Measurements from ENCODE around the gene RNF44. TPM values are rescaled to one million over a fixed set of nuclear protein-coding genes. Genes with fewer than 3 reads are reported as not detected.

RNF44 gene
- total and polyA plus RNA-seq, 2 of the 13 experiments (the other 11 are each of a cell fraction or from before 2014, with no cell fraction given), result 9.2 to 16.8 TPM

- TF ChIP-seq NFAT5 (CRISPR knock-in tag; IDR thresholded peaks at IDR 0.05), result no peak
- TF ChIP-seq TAF1 (CRISPR knock-in tag; IDR thresholded peaks at IDR 0.05), result peak; percentile 57; the same call in 1 of the 2 replicates
- TF ChIP-seq CENPX (CRISPR knock-in tag; IDR thresholded peaks at IDR 0.05), result no peak
- TF ChIP-seq SNAI1 (CRISPR knock-in tag; IDR thresholded peaks at IDR 0.05; ENCODE audit: borderline replicate concordance), result no peak; the same call in 1 of the 2 replicates
- TF ChIP-seq ZFP36L2 (CRISPR knock-in tag; IDR thresholded peaks at IDR 0.05), result no peak
- TF ChIP-seq BRD4 (CRISPR knock-in tag; IDR thresholded peaks at IDR 0.05), result no peak
- TF ChIP-seq ZNF530 (CRISPR knock-in tag; IDR thresholded peaks at IDR 0.05; ENCODE audit: low read depth), result no peak
- 0 out of 2 replicates have a peak, but pooled peaks have one; percentile 20 for TF ChIP-seq ZNF264 (CRISPR knock-in tag; IDR thresholded peaks at IDR 0.05)
- TF ChIP-seq ZNF75D (CRISPR knock-in tag; IDR thresholded peaks at IDR 0.05; ENCODE audit: borderline replicate concordance), result no peak
- TF ChIP-seq ZBTB43 (CRISPR knock-in tag; conservative IDR thresholded peaks at IDR 0.05), result no peak
- no peak for TF ChIP-seq ZNF318 (CRISPR knock-in tag; IDR thresholded peaks at IDR 0.05)
- TF ChIP-seq PBX2 (CRISPR knock-in tag; IDR thresholded peaks at IDR 0.05), result no peak
Observed at GRCh38 chr5:176536902-176537553, at the start of gene RNF44 (continued).

All from HepG2 (cell line).